ENCODE results near the gene KCNIP1.
"Not testable (repeated sequence)": the region's sequence is repeated elsewhere in the genome, so short reads cannot be mapped to it uniquely, and the experiment has no call there.

Gene KCNIP1

DNA sequence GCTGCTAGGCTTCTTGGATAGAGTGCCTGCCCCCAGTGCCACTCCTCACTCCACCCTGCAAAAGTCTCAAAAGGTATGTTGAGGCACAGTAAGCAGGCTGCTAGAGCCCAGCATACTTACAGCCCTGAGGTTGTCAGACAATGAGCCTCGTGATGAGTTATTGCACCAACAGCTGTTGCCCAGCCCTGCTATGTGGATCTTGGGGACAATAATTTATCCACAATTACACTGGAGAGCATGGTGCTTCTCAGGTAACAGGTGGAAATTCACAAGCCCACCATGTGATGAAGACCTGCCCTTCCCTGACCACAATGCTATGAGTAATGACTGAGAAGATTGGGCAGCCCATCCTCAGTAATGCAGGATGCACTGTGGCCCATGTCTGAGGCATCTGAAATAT is 36.5 kb downstream of the KCNIP1 start:
- TF ChIP-seq, protein P1, sequence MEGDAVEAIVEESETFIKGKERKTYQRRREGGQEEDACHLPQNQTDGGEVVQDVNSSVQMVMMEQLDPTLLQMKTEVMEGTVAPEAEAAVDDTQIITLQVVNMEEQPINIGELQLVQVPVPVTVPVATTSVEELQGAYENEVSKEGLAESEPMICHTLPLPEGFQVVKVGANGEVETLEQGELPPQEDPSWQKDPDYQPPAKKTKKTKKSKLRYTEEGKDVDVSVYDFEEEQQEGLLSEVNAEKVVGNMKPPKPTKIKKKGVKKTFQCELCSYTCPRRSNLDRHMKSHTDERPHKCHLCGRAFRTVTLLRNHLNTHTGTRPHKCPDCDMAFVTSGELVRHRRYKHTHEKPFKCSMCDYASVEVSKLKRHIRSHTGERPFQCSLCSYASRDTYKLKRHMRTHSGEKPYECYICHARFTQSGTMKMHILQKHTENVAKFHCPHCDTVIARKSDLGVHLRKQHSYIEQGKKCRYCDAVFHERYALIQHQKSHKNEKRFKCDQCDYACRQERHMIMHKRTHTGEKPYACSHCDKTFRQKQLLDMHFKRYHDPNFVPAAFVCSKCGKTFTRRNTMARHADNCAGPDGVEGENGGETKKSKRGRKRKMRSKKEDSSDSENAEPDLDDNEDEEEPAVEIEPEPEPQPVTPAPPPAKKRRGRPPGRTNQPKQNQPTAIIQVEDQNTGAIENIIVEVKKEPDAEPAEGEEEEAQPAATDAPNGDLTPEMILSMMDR (conservative IDR thresholded peaks at IDR 0.05; ENCODE audit: low read length), result no peak
- DNase-seq (ENCODE audit: low read depth), result no peak

DNA sequence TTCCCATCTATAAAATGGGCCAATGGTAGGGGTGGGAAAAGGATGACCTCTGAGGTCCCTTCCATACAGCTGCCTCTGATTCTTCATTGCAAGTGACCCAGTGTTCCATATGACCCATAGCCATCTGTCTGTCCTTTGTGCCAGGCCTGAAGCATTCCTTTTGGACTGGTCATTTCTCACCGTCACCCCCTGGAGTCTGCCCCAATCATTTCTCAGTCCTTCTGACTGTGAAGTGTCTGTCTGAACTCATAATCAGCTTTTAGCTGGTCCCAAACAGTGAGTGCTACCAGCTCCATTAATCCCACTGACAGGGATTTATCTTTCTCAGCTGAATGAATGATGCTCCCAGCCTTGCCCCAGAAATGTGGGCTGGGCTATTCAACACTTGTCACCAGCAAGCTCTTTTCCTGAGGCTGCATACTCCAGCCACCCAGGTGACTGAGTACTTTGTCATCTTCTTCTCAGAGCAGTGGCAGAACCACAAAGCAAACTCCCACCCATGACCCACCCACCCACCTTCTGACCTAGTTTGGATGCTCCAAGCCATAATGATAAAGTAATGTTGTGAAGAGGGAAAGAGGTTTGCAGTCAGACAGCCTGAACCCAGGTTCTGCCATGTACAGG is 37.4 kb downstream of the KCNIP1 start:
- TF ChIP-seq, protein P1 (conservative IDR thresholded peaks at IDR 0.05; ENCODE audit: low read length), result no peak
- DNase-seq (ENCODE audit: low read depth), result no peak
- H3K4me3 ChIP-seq (ENCODE audit: low read length), result no peak overlapping the region

More for the DNA sequence above, 36.5 kb downstream of the KCNIP1 start:
- H3K4me3 ChIP-seq (ENCODE audit: low read length), result no peak overlapping the region

DNA sequence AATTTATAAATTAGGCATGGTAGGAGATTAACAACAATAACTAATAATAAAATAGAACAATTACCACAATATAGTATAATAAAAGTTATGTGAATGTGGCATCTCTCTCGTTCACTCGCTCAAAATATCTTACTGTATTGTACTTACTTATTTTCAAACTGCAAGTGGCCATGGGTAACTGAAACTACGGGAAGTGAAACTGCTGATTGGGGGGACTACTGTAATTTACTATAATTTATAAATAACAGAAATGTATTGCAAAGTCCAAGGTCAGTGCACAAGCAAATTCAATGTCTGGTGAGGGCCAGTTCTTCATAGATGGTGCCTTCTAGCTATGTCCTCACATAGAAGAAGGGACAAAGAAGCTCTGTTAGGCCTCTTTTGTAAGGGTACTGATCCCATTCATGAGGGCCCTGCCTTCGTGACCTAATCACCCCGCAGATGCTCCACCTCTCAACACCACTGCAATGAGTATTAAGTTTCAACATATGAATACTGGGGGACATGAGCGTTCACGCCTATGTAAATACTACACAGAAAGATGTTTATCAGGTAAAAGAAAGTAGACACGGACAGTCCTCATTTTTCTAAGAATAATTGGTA is 39.0 kb downstream of the KCNIP1 start:
- no peak for DNase-seq (ENCODE audit: low read depth)
- no peak overlapping the region for H3K4me3 ChIP-seq (ENCODE audit: low read length)
- TF ChIP-seq, protein P1 (conservative IDR thresholded peaks at IDR 0.05; ENCODE audit: low read length), result no peak

DNA sequence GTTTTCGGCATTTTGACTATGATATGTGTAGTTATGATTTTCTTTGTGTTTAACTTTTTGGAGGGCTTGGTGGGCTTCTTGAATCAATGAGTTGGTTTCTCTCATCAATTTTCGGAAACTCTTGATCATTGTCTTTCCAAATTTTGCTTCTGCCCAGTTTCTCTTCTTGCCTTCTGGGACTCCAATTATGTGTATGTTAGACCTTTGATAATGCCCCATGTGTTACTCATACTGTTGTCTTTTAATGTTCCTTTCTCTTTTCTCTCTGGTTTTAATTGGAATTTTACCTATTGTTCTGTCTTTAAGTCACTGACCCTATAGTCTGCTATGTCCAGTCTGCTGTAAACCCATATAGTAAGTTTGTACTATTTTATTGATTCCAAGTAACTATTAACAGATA is 41.5 kb downstream of the KCNIP1 start:
- no peak for DNase-seq (ENCODE audit: low read depth)
- TF ChIP-seq, protein P1 (conservative IDR thresholded peaks at IDR 0.05; ENCODE audit: low read length), result no peak
- H3K4me3 ChIP-seq (ENCODE audit: low read length), result no peak overlapping the region

DNA sequence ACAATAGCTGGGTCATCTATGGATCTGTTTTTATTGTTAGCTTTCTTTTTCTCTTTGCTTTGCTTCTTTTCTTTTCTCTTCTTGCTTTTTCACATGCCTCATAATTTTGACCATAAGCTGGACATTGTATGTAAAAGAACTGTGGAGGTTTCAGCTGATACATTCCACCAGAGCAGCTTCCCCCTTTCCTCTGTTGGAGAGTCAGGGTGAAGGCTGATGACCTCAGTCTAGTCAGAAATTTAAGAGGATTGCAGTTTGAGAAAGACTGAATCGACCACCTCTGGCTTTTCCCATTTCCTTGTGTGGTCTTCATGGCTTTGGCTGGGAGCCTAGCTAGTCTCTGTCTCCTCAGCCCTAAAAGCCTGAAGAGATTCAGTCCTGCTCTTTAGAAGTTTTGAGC is 42.0 kb downstream of the KCNIP1 start:
- TF ChIP-seq, protein P1 (conservative IDR thresholded peaks at IDR 0.05; ENCODE audit: low read length), result no peak
- no peak overlapping the region for H3K4me3 ChIP-seq (ENCODE audit: low read length)
- no peak for DNase-seq (ENCODE audit: low read depth)

DNA sequence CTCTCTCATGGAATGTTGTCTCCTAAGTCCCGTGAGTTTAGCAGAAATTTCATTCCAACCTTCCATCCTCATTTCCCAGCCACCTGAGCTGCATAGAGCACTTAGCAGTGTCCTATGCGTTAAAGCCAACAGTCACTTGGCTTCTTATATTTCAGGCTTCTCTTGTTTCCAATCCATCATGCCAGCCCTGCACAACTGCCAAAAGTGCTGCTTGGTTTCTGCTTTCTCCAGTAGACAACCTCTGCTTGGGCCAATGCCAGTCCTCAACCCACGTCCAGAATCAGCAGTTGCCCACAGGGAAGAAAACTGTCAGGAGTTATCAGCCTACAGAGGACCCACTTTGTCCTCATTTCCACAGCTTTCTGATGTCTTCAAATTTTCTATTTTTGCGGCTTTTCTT is 42.5 kb downstream of the KCNIP1 start:
- TF ChIP-seq, protein P1 (conservative IDR thresholded peaks at IDR 0.05; ENCODE audit: low read length), result no peak
- H3K4me3 ChIP-seq (ENCODE audit: low read length), result no peak overlapping the region
- no peak for DNase-seq (ENCODE audit: low read depth)

DNA sequence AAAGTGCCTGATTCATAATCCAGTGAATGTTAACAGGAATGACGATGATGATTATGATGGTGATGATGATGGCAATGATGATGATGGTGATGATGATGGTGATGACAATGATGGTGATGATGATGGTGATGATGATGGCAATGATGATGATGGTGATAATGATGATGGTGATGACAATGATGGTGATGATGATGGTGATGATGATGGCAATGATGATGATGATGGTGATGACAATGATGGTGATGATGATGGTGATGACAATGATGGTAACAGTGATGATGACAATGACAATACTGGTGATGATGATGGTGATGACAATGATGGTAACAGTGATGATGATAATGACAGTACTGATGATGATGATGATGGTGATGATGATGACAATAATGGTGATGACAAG is 46.6 kb downstream of the KCNIP1 start:
- not testable (repeated sequence) for H3K4me3 ChIP-seq (ENCODE audit: low read length); DNase-seq (ENCODE audit: low read depth)
